IMR-90 (cell line): ENCODE measurements around the gene SMIM31. TPM values are rescaled to one million over a fixed set of nuclear protein-coding genes. Genes with fewer than 3 reads are reported as not detected.

Experiments
- ATAC-seq: fragments of 200-7000 bp; cut with Tn5 transposase; 2 replicates; pipeline ENCODE4 v1.9.1; 2020; ENCODE audit warnings: low read depth, mild to moderate bottlenecking, moderate library complexity
- BruUV-seq: library from RNA; stranded (reverse); fragments of 400-500 nt; replicated peaks from 2 replicates; lab custom pipeline; 2021; lab: Mats Ljungman, UMichigan
- CTCF ChIA-PET: fragments of 300-600 bp; formaldehyde crosslinking; extraction: SDS; loops from one replicate; lab custom pipeline; 2021; ENCODE audit warnings: antibody characterized with exemption; lab: Yijun Ruan, JAX
- POLR2A ChIA-PET: fragments of 300-600 bp; sonication (Branson Sonifier 250); formaldehyde crosslinking; loops from one replicate; lab custom pipeline; 2022; ENCODE audit warnings: antibody characterized with exemption; ENCODE audit not compliant: unreplicated experiment; lab: Charles Lee
- DNase-seq: peaks from one replicate; pipeline ENCODE4 v3.0.0; 2013
- H2AFZ ChIP-seq: replicated peaks from 2 replicates; pipeline ENCODE3; 2013; ENCODE audit warnings: low read length, mild to moderate bottlenecking; ENCODE audit not compliant: poor library complexity
- H2AK5ac ChIP-seq: 2 replicates; pipeline ENCODE4 v1.6.1; 2013; ENCODE audit warnings: low read depth, low read length, inconsistent platforms
- H2AK9ac ChIP-seq: replicated peaks from 2 replicates; pipeline ENCODE3; 2013; ENCODE audit warnings: mild to moderate bottlenecking, low read depth, low read length, moderate library complexity; ENCODE audit not compliant: poor library complexity
- H2BK120ac ChIP-seq: 2 replicates; pipeline ENCODE4 v1.6.1; 2013; ENCODE audit warnings: low read depth, low read length, inconsistent platforms
- H2BK15ac ChIP-seq: 3 replicates; pipeline ENCODE4 v1.6.1; 2013; ENCODE audit warnings: low read depth, low read length, inconsistent platforms
- H2BK20ac ChIP-seq: 2 replicates; pipeline ENCODE4 v1.6.1; 2013; ENCODE audit warnings: low read depth, mild to moderate bottlenecking, inconsistent platforms, low read length, moderate library complexity
- H2BK5ac ChIP-seq: 2 replicates; pipeline ENCODE4 v1.6.1; 2013; ENCODE audit warnings: mild to moderate bottlenecking, low read depth, low read length, inconsistent platforms; ENCODE audit not compliant: poor library complexity, severe bottlenecking
- H3K14ac ChIP-seq: replicated peaks from 2 replicates; pipeline ENCODE4 v1.6.1; 2013; ENCODE audit warnings: low read depth, low read length, inconsistent platforms
- H3K18ac ChIP-seq: 2 replicates; pipeline ENCODE4 v1.6.1; 2013; ENCODE audit warnings: low read depth, low read length, control low read depth
- H3K23ac ChIP-seq: 2 replicates; pipeline ENCODE4 v1.6.1; 2013; ENCODE audit warnings: low read depth, low read length, inconsistent platforms
- H3K27ac ChIP-seq: 2 replicates; pipeline ENCODE4 v1.5.1; 2013; ENCODE audit warnings: mild to moderate bottlenecking, control low read depth, low read length; ENCODE audit not compliant: insufficient read depth
- H3K27me3 ChIP-seq: 2 replicates; pipeline ENCODE4 v1.6.1; 2013; ENCODE audit warnings: low read length; ENCODE audit not compliant: control insufficient read depth, insufficient read depth
- H3K36me3 ChIP-seq: 2 replicates; pipeline ENCODE4 v1.6.1; 2013; ENCODE audit warnings: low read length, mixed read lengths; ENCODE audit not compliant: control insufficient read depth, insufficient read depth
- H3K4ac ChIP-seq: 2 replicates; pipeline ENCODE4 v1.6.1; 2013; ENCODE audit warnings: low read depth, low read length, inconsistent platforms
- H3K4me1 ChIP-seq: 2 replicates; pipeline ENCODE4 v1.6.1; 2013; ENCODE audit warnings: low read length, mixed read lengths; ENCODE audit not compliant: control insufficient read depth, insufficient read depth
- H3K4me2 ChIP-seq: 2 replicates; pipeline ENCODE4 v1.6.1; 2013; ENCODE audit warnings: low read depth, mild to moderate bottlenecking, control low read depth, low read length, moderate library complexity
- H3K4me3 ChIP-seq: 2 replicates; pipeline ENCODE4 v1.5.1; 2013; ENCODE audit warnings: low read depth, mild to moderate bottlenecking, control low read depth, low read length, moderate library complexity; ENCODE audit not compliant: insufficient read depth
- H3K56ac ChIP-seq: 2 replicates; pipeline ENCODE4 v1.6.1; 2013; ENCODE audit warnings: low read length, inconsistent platforms; ENCODE audit not compliant: insufficient read depth; ENCODE audit errors: extremely low read depth
- H3K79me1 ChIP-seq, 2 experiments: 2 replicates each; pipeline ENCODE4 v1.6.1; 2013; ENCODE audit warnings: low read length in 2 of 2, inconsistent platforms in 1 of 2, low read depth in 1 of 2
- H3K9ac ChIP-seq: 2 replicates; pipeline ENCODE4 v1.6.1; 2013; ENCODE audit warnings: low read depth, low read length, control low read depth
- H3K9me1 ChIP-seq: 2 replicates; pipeline ENCODE4 v1.6.1; 2013; ENCODE audit warnings: low read length, inconsistent platforms; ENCODE audit not compliant: insufficient read depth
- H3K9me3 ChIP-seq: 2 replicates; pipeline ENCODE4 v1.6.1; 2013; ENCODE audit warnings: low read length; ENCODE audit not compliant: control insufficient read depth, insufficient read depth
- H4K20me1 ChIP-seq: 2 replicates; pipeline ENCODE4 v1.6.1; 2013; ENCODE audit warnings: low read length, inconsistent platforms; ENCODE audit not compliant: insufficient read depth
- H4K5ac ChIP-seq: 2 replicates; pipeline ENCODE4 v1.6.1; 2013; ENCODE audit warnings: mild to moderate bottlenecking, low read depth, low read length, control low read depth
- H4K8ac ChIP-seq, 2 experiments: 2 replicates each; pipeline ENCODE4 v1.6.1; 2013; ENCODE audit warnings: low read depth in 2 of 2, low read length in 2 of 2, control low read depth in 1 of 2, inconsistent platforms in 1 of 2
- H4K91ac ChIP-seq: 2 replicates; pipeline ENCODE4 v1.6.1; 2013; ENCODE audit warnings: low read depth, low read length, inconsistent platforms; ENCODE audit not compliant: insufficient read depth
- BHLHE40 ChIP-seq: fragments of 150-350 bp; IDR thresholded peaks from 2 replicates; pipeline ENCODE4 v1.6.1; 2016; ENCODE audit warnings: mild to moderate bottlenecking, low read depth, low read length
- CEBPB ChIP-seq: IDR thresholded peaks from 2 replicates; pipeline ENCODE4 v1.6.1; 2012; ENCODE audit warnings: low read depth, low read length, improper control_type of control experiment
- CHD1 ChIP-seq: IDR thresholded peaks from 2 replicates; pipeline ENCODE4 v1.6.1; 2012; ENCODE audit warnings: low read depth, low read length, improper control_type of control experiment
- CTCF ChIP-seq: conservative IDR thresholded peaks from 2 replicates; pipeline ENCODE4 v1.5.1; 2012; ENCODE audit warnings: mild to moderate bottlenecking, low read depth, low read length, improper control_type of control experiment
- ELK1 ChIP-seq: fragments of 150-350 bp; IDR thresholded peaks from 2 replicates; pipeline ENCODE4 v1.6.1; 2016; ENCODE audit warnings: low read depth, mild to moderate bottlenecking, low read length, moderate library complexity, borderline replicate concordance
- FOS ChIP-seq: fragments of 150-350 bp; IDR thresholded peaks from 2 replicates; pipeline ENCODE4 v1.6.1; 2016; ENCODE audit warnings: low read depth, low read length
- MAFK ChIP-seq: IDR thresholded peaks from 2 replicates; pipeline ENCODE4 v1.6.1; 2012; ENCODE audit warnings: low read depth, low read length, improper control_type of control experiment
- MAZ ChIP-seq: IDR thresholded peaks from 2 replicates; pipeline ENCODE4 v1.6.1; 2012; ENCODE audit warnings: low read depth, mild to moderate bottlenecking, low read length, improper control_type of control experiment, moderate library complexity, borderline replicate concordance
- MXI1 ChIP-seq: IDR thresholded peaks from 2 replicates; pipeline ENCODE4 v1.6.1; 2012; ENCODE audit warnings: low read depth, mild to moderate bottlenecking, low read length, moderate library complexity, borderline replicate concordance
- NFE2L2 ChIP-seq: fragments of 150-350 bp; IDR thresholded peaks from 2 replicates; pipeline ENCODE4 v1.6.1; 2016; ENCODE audit warnings: low read depth, mild to moderate bottlenecking, low read length
- POLR2A ChIP-seq: IDR thresholded peaks from 2 replicates; pipeline ENCODE4 v1.6.1; 2012; ENCODE audit warnings: mild to moderate bottlenecking, low read depth, low read length
- RAD21 ChIP-seq: IDR thresholded peaks from 2 replicates; pipeline ENCODE4 v1.6.1; 2012; ENCODE audit warnings: low read length, improper control_type of control experiment
- RCOR1 ChIP-seq: IDR thresholded peaks from 2 replicates; pipeline ENCODE4 v1.6.1; 2012; ENCODE audit warnings: mild to moderate bottlenecking, low read length, improper control_type of control experiment; ENCODE audit not compliant: insufficient replicate concordance
- RFX5 ChIP-seq: IDR thresholded peaks from 2 replicates; pipeline ENCODE4 v1.8.0; 2012; ENCODE audit warnings: low read depth, mild to moderate bottlenecking, low read length, moderate library complexity
- SMC3 ChIP-seq: fragments of 150-350 bp; IDR thresholded peaks from 2 replicates; pipeline ENCODE4 v1.6.1; 2016; ENCODE audit warnings: low read depth, mild to moderate bottlenecking, antibody characterized with exemption, low read length, moderate library complexity
- USF2 ChIP-seq: fragments of 150-350 bp; IDR thresholded peaks from 2 replicates; pipeline ENCODE4 v1.6.1; 2017; ENCODE audit warnings: mild to moderate bottlenecking, antibody characterized with exemption, low read length, low read depth
- WGBS, 2 experiments: methylation state at CpG; one replicate each; pipeline versions ENCODE4 v1.1.5 to v1.1.7; 2013; ENCODE audit warnings: missing lambda C conversion rate in 2 of 2; ENCODE audit not compliant: insufficient read length in 1 of 2; ENCODE audit errors: extremely low coverage in 2 of 2; 5-methylcytosine and 5-hydroxymethylcytosine counted together
- dilution Hi-C: fragments of 300-500 bp; cut with HindIII; formaldehyde crosslinking; loops from one replicate; pipeline ENCODE4 v1.14.3; 2018; ENCODE audit warnings: low sequenced_read_pairs; ENCODE audit not compliant: unreplicated experiment
- in situ Hi-C: fragments of 300-500 bp; cut with MboI; formaldehyde crosslinking; loops from 3 replicates; pipeline ENCODE4 v1.14.3; 2019; ENCODE audit warnings: low sequenced_read_pairs, inconsistent platforms, mixed read lengths
- intact Hi-C: fragments of 100-400 bp; cut with micrococcal nuclease; formaldehyde crosslinking; loops from 2 replicates; pipeline ENCODE4 v1.10.0; 2022
- polyA plus RNA-seq, 3 experiments: library from polyadenylated mRNA; depleted of rRNA; stranded (reverse); fragments of >200 nt; gene quantifications; 2 replicates each; pipeline ENCODE4 v1.2.3, GENCODE V29; 2012; ENCODE audit warnings: low replicate concordance in 1 of 3
- total RNA-seq: library from RNA; depleted of rRNA; stranded (reverse); fragments of >200 nt; gene quantifications from 2 replicates; pipeline ENCODE4 v1.2.3, GENCODE V29; 2012

The SMIM31 gene
- total and polyA plus RNA-seq, 2 of the 4 experiments (the other 2 are of a cell fraction): not detected

GRCh38 chr4:164824581-164824980, 70.7 kb downstream of the SMIM31 start:
- Histone ChIP-seq H4K20me1 (no peaks in the 10 kb centered on the region), H2AK9ac (no peak overlapping the region), H3K4me1 (no peaks in the 10 kb centered on the region), H4K91ac (no peak overlapping the region), H2AK5ac (no peak overlapping the region), H3K79me1 (no peaks in the 10 kb centered on the region), H3K4me3 (no peak overlapping the region), H3K4ac (no peak overlapping the region), H3K27ac (no peak overlapping the region), H2BK15ac (no peak overlapping the region), H2BK5ac (no peak overlapping the region), H4K8ac (no peak overlapping the region), H2BK120ac (no peak overlapping the region), H3K56ac (no peak overlapping the region), H3K27me3 (no peaks in the 10 kb centered on the region), H3K23ac (no peak overlapping the region), H3K9me1 (no peaks in the 10 kb centered on the region), H3K14ac (no peak overlapping the region), H3K18ac (no peak overlapping the region), H3K36me3 (no peaks in the 10 kb centered on the region), H3K9ac (no peak overlapping the region), H3K4me2 (no peak overlapping the region), H3K9me3 (peaks cover 4% of the 10 kb centered on the region; the same call in 1 of the 2 replicates), H2AFZ (no peak overlapping the region), H4K5ac (no peak overlapping the region), H2BK20ac (no peak overlapping the region)
- ATAC-seq (no peak), DNase-seq (no peak)
- no CpG with 5 or more reads among the region's 4 CpGs for WGBS, 2 experiments
- ChIA-PET CTCF (no interaction called here), POLR2A (no interaction called here)
- in situ Hi-C loops (no loop called here), dilution Hi-C loops (no loop called here), intact Hi-C loops (no loop called here)
- BruUV-seq: no TSS peak
- TF ChIP-seq RFX5: no peak
- no peak for TF ChIP-seq CHD1
- no peak for TF ChIP-seq POLR2A
- TF ChIP-seq MXI1: no peak
- no peak for TF ChIP-seq FOS
- no peak for TF ChIP-seq NFE2L2
- no peak for TF ChIP-seq MAZ
- no peak for TF ChIP-seq SMC3
- TF ChIP-seq BHLHE40: no peak
- TF ChIP-seq RAD21: no peak
- no peak for TF ChIP-seq MAFK
- no peak for TF ChIP-seq RCOR1
- no peak for TF ChIP-seq CTCF
- no peak for TF ChIP-seq USF2
- TF ChIP-seq ELK1: no peak
- no peak for TF ChIP-seq CEBPB
